SU-DHL-6 (cell line): ENCODE data around the gene KIF3B.

Experiments used
- EZH2phosphoT487 ChIP-seq: fragments of 200-600 bp; sonication (generic), shearing (Covaris generic); conservative IDR thresholded peaks from 2 replicates; pipeline ENCODE4 v1.6.1; 2018; ENCODE audit warnings: mild to moderate bottlenecking, antibody characterized with exemption, low read length, moderate library complexity, mixed read lengths
- TF ChIP-seq, protein P1 (sequence below): fragments of 200-600 bp; sonication (generic); IDR thresholded peaks from one replicate; pipeline ENCODE4 v1.5.1; 2017; ENCODE audit warnings: antibody characterized with exemption, mild to moderate bottlenecking, low read length, moderate library complexity; ENCODE audit not compliant: insufficient read depth, poor library complexity, severe bottlenecking

DNA sequence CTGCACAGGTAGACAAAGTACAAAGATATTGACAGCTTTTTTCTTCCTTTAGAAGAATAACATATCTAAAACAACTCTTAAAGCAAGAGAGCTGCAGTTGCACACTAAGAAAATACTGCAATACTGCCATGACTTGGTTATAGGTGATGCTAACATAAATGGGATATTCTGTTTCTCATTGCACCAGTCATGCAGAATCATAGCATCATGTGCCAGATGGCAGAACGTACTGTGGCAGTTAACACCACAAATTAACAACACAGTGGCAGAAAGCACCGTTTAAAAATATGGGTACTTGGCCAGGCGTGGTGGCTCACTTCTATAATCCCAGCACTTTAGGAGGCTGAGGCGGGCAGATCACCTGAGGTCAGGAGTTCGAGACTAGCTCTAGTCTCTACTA lies 88.1 kb downstream of the KIF3B start:
- no peak for TF ChIP-seq EZH2phosphoT487
- TF ChIP-seq, protein P1, sequence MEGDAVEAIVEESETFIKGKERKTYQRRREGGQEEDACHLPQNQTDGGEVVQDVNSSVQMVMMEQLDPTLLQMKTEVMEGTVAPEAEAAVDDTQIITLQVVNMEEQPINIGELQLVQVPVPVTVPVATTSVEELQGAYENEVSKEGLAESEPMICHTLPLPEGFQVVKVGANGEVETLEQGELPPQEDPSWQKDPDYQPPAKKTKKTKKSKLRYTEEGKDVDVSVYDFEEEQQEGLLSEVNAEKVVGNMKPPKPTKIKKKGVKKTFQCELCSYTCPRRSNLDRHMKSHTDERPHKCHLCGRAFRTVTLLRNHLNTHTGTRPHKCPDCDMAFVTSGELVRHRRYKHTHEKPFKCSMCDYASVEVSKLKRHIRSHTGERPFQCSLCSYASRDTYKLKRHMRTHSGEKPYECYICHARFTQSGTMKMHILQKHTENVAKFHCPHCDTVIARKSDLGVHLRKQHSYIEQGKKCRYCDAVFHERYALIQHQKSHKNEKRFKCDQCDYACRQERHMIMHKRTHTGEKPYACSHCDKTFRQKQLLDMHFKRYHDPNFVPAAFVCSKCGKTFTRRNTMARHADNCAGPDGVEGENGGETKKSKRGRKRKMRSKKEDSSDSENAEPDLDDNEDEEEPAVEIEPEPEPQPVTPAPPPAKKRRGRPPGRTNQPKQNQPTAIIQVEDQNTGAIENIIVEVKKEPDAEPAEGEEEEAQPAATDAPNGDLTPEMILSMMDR, result no peak
